ENCODE measurements around the gene HEATR1.

DNA sequence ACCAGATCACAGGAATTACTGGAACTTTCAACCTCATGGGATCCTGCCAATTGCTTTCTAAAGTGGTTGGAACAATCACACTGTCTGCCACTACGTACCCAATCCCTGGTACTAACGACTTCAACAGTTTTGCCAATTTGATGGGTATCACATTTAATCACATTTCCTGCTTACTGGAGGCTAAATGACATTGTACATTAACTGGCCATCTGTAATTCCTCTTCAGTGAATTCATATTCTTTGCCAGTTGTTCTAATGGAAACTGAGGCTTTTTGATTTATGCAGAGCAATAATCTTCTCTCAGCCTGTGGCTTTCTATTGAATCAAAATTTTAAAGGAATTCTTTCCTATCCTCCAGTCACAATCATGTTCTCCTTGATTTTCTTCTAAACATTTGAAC lies 42.3 kb downstream of the HEATR1 start:
- TF ChIP-seq CTCF (conservative IDR thresholded peaks at IDR 0.05 in 1 of 2, IDR thresholded peaks at IDR 0.05 in 1 of 2; ENCODE audit: extremely low read depth in 1 of 2, insufficient read depth in 1 of 2, low read depth in 1 of 2, low read length in 2 of 2) (no peak), EZH2 (IDR thresholded peaks at IDR 0.05; ENCODE audit: borderline replicate concordance, low read length) (no peak)
